Activated CD4-positive, CD25-positive, alpha-beta regulatory T cell treated with anti-CD3 and anti-CD28 coated beads, Interleukin-2, amount 50 U/mL, for 16 hours (primary cell): Measurements from ENCODE around the gene ZIC2.
"Not testable (repeated sequence)": the region's sequence is repeated elsewhere in the genome, so short reads cannot be mapped to it uniquely, and the experiment has no call there.

ENCODE experiments used
- DNase-seq: peaks from one replicate; pipeline ENCODE4 v3.0.0-alpha.2; 2020; ENCODE audit warnings: low read depth, low spot score

The ZIC2 gene

GRCh38 chr13:99981735-99982035 is at the start of gene ZIC2:
Gene ZIC2, plus strand, starts transcription at chr13:99981784. Its CDS starts 281 bp downstream, at chr13:99982065.
- no peak for DNase-seq

DNA sequence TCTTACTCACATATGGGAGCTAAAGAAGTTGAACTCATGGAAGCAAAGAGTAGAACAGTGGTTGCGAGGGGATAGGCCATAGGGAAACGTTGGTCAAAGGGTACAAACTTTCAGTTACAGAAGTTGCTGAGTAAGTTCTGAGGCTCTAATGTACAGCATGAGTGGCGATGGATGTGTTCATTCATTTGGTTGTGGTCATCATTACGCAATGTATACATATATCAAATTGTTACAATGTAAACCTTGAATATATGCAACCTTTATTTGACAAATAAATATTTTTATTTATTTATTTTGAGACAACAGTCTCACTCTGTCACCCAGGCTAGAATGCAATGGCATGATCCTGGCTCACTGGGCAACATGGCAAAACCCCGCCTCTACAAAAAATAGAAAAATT is 48.7 kb upstream of the ZIC2 start:
- DNase-seq, result no peak

DNA sequence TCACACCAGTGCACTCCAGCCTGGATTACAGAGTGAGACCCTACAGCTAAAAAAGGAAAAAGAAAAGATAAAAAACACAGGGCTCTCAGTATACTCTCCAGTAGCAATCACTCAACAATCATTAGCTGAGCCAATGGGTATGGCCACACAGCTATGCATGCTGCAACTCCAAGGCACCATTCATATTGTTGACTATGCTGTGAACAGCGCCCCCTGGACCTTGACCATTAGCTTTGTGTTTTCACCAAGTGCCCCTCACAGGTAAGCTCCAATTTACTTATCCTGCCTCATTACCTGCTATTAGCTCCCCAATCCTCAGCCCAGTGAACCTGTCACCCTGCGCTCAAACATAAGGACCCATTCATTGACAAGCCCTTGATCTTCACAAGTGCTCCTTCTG is 45.8 kb upstream of the ZIC2 start:
- DNase-seq, result no peak

- no peak for DNase-seq
These were observed 42.9 kb upstream of the ZIC2 start for GRCh38 chr13:99938635-99939034.

DNA sequence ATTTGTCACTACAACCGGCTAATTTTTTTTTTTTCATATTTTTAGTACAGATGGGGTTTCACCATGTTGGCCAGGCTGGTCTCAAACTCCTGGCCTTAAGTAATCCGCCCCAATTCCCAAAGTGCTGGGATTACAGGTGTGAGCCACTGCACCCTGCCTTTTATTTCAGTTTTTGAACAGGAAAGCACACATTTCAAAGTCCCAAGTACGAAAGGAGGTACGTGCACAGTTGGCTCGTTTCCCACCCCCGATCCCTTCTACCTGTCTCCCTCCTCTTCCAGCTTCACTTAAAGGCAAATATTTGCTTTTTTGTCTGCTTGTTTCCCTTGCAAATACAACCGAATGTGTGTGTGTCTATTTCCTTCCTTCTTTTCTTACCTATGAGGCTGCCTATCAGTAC is 40.5 kb upstream of the ZIC2 start:
- no peak for DNase-seq

GRCh38 chr13:99941911-99942310 is 39.7 kb upstream of the ZIC2 start:
- no peak for DNase-seq

DNA sequence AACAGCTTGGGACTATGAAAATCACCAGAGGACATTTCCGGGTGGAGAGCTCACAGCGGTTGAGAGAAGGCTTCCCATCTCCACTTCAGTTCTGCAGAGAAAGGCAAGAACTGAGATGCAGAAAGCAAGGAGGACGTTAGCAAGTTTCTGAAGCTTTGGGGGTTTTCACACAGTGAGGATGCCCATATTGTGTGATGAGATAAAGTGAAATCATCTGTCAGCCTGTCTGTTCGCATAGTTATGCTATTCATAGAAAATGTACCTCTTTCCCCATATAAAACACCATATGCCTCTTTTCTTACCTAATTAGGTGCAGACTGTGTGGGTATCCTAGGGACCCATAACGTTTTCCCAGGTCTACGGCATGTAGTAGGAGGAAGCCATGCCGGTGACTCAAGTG is 37.5 kb upstream of the ZIC2 start:
- no peak for DNase-seq

DNA sequence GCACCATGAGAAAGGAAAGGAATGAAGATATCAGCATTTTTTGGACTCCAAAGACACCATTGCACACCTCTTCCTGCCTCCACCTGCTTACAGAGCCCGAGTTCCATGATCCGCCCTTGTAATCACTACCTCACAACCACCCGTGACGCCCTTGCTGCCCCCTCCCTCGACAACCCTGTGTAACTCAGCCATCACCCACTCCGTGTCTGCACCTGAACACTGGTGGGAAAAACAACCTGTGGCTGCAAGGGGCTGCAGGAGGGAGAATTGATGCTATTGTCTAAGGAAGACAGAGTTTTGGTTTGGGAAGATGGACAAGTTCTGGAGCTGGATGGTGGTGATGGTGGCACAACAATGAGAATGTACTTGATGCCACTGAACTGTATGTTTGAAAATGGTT is 37.0 kb upstream of the ZIC2 start:
- DNase-seq, result no peak

GRCh38 chr13:99945515-99945914 is 36.1 kb upstream of the ZIC2 start:
- not testable (repeated sequence) for DNase-seq

DNA sequence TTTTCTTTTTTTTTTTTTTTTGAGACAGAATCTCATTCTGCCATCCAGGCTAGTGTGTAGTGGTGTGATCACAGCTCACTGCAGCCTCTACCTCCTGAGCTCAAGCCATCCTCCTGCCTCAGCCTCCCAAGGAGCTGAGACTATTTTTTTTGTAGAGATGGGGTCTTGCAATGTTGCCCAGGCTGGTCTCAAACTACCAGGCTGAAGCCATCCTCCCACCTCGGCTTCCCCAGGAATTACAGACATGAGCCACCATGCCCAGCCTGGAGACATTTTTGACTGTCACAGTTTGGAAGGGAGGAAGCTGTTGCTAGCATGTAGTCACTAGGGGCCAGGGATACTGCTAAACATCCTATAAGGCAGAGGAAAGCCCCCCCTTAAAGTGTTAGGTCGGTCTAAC is 33.9 kb upstream of the ZIC2 start:
- DNase-seq, result no peak

DNA sequence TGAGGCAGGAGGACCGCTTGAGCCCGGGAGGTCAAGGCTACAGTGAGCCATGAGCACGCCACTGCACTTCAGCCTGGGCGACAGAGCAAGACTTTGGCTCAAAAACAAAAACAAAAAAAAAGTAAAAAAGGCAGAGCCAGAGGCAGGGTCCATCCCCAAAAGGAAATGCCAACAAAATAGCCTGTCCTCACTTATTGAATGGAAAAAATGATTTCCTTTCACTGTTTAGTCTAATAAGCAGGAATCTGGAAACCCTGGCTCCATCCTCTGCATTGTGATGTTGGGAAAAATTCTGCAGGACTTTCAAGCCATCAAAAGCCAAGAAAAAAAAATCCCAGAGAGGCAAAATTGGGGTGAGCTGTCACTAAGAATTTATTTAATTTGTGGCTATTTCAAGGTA is 33.2 kb upstream of the ZIC2 start:
- DNase-seq, result no peak

- DNase-seq, result no peak
These were observed 32.5 kb upstream of the ZIC2 start for GRCh38 chr13:99948907-99949678.

GRCh38 chr13:99949679-99950413 is 31.7 kb upstream of the ZIC2 start:
- DNase-seq, result no peak

GRCh38 chr13:99951666-99952065 is 29.9 kb upstream of the ZIC2 start:
- not testable (repeated sequence) for DNase-seq

DNA sequence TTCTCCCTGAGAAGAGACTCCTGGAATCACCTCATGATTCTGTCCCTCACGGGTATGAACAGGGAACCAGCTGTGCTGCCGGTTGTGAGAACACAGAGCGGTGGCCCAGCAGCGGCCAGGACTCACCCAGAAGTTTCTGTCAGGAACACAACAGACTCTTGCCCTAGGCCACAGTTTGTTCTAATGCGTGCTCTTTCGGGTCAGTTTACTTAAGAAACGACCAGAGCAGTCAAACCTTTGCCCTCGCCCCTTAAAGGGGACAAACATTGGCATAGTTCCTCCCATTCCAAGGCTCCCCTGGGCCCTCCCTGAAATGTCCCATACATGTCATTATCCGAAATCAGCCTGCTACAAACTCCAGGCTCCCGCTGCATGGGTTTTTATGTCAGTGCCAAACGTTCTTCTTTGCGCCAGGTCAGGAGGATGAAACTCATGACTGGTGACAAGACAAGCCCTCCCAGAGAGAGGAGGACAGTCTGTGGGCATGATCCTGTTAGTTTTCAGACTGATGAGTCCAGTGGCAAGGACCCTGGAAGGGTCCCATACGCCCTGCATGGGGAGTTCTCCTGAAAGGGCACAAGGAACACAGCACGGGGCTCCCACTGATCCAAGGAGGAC is 28.3 kb upstream of the ZIC2 start:
- DNase-seq, result no peak

DNA sequence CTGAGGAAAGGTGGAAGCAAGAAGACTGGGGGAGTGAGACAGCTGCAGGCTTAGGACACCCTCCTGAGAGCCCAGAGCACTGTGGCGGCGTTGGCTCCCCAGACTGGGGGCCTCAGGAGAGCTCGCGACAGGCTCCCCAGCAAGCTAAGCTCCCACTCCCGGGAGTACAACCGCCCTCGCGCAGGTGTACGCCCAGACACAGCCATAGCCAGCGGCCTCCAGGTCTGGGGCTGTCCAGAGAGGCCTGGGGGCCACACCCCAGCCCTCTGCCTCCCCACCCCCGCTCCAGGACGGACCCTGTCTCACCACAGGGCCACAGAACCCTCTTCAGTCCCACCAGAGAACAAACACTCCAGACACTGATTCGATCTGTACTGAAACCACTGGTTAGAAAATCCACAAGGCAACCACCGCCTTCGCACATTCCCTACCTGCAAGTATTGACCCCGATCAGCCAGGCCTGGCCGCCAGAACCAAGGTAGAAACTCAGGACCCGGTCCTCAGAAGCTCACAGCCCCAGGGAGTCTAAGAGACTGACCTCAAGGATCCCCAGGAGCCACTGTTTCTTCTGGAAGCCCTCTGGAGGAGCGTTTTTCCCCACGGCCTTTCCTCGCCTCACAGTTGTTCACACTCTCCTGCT is 26.4 kb upstream of the ZIC2 start:
- no peak for DNase-seq

GRCh38 chr13:99955747-99956472 is 25.7 kb upstream of the ZIC2 start:
- no peak for DNase-seq

DNA sequence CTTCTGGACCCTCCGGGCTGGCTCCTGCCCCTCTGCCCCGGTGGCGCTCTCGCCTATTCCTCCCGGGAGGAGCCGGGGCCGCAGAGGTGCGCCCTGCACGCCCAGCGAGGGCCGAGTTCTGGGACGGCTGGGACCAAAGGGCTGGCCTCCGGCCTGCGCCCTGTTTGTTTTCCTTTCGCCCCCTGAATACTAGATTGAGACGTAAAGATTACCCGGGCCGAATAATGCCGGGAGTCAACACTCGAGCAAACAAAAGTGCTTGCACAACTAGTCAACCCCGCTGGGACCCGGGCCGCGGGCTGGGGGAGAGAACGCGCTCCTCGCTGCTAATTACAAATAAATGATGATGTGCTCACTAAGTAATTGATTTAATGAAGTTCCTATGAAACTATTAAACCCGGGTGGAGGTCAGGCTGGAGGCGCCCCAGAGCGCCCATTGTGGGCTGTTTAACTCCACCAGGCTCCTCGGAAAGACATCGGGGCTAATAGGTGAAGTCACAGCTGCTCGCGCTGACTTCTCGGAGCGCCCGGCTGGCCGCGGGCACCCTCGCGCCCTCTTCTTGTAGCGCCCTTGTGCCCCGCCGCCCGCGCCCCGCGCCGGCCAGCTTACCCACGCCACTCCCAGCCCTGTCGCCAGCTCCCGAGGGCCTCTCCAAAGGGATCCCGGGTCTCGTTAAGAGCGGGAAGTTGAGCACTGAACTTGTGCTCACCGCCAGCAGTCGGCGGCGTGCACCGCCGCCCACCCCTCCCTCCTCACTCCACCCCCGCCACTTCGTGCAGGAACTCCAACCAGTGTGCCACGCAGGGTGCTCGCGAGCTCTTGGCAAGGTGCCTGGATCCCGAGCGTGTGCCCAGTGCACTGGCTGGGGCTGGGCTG is 24.9 kb upstream of the ZIC2 start:
- DNase-seq, result no peak

DNA sequence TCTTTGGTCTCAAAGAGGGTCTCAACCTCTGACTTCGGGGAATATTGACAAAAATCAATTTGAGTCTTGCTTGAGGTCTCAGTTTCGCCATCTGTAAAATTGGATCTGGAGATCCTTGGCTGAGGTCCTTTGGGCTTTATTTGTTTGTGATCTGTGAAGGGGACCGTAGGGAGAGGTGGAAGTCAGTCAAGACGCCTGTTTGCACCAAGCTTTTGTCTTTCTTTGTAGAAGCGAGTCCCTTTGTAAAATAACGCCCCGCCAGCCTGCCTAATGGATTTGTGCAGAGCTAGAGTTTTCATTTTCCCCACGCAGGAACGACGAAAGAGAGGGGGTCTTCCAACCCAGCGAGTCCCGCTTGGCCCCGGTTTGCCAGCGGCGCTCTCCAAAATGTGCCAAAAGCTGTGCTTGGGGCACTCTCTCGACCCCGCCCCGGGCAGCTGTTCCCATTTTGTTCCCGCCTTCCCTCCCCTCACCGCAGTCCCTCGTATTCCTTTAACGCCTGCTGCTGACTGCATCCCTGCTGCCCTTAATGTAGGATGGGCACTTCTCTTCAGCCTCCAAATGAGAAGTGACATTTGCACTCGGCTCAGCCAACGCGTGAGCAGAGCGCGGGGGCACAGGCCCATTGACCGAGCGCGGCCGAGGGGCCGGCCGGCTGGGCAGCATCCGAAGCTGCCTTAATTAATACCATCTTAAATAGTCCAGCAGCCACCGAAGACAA is 23.0 kb upstream of the ZIC2 start:
- DNase-seq, result no peak

DNA sequence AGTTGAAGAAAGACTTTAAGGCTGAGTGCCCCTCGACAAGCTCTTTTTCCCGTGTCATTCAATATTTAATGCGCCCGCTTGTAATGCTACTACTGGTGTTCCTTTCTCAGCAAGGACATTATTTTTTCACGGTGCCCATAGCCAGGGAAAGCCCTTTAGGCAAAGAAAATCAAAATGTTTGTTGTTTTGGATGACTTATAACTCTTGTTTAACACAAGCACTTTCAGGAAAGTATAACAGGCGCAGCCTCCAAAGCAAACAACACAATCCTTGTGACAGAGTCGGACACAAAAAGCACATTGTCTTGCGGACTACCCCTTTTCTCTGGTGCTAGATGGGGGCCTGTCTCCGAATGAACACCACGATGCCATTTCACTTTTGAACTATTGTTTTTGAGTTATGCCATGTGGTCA is 22.5 kb upstream of the ZIC2 start:
- DNase-seq, result no peak
